ENCODE results near the gene LMO1. TPM values are rescaled to one million over a fixed set of nuclear protein-coding genes. Genes with fewer than 3 reads are reported as not detected.
A peak's percentile ranks its signal among the peaks of the same experiment; 100 is the strongest.

The LMO1 gene
- total and polyA plus RNA-seq, 4 donors, result 1.8 to 8.7 (median 5.1) TPM

DNA sequence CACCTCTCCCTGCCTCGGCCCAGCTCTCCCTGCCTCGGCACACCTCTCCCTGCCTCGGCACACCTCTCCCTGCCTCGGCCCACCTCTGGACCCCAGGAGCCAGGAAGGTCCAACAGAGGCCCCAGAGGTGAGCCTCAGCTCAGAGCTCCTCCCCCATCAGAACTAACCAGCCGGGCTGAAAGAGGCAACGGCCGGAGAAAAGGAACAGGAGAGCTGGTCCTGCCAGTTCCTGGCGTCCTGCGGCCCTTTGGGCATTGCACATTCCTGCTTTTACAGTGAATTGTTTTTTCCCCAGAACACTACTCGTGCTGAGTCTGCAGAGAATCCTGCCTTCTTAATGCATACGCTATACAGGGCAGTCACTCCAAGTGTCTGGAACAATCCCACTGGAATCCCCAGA lies 45.8 kb downstream of the LMO1 start:
- peaks cover 22% of the 10 kb centered on the region for H3K4me1 ChIP-seq (ENCODE audit: control insufficient read depth, insufficient read depth, low read length)
- WGBS (ENCODE audit: insufficient coverage), result 71% methylated on average over 9 of the region's 11 CpGs
- no peak overlapping the region for H3K4me3 ChIP-seq (ENCODE audit: low read depth, low read length)

DNA sequence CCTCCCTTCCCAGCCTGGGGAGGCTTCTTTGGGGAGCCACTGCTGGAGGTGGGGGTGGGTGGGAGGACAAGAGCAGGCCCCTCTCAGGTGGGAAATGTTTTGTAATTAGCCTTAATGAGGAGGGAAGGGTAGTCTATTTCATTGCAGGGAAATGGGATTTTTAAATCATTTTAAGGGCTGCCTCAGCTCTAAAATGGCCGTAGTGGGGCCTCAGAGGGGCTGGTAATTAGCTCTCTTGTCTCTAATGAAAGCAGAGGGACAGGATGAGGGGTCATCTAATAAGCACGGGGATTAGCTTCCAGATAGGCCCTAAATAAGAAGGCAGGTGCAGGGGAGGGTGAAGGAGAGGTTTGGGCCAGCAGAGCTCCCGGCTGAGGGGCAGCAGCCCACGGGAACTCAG lies 46.5 kb downstream of the LMO1 start:
- H3K36me3 ChIP-seq (ENCODE audit: control insufficient read depth, insufficient read depth, low read length), result no peaks in the 10 kb centered on the region
- 56% methylated on average over 2 of the region's 4 CpGs for WGBS (ENCODE audit: insufficient coverage)
- H3K27ac ChIP-seq (ENCODE audit: low read depth, low read length), result no peak overlapping the region
- H3K4me3 ChIP-seq (ENCODE audit: low read depth, low read length), result no peak overlapping the region
- H3K4me1 ChIP-seq (ENCODE audit: control insufficient read depth, insufficient read depth, low read length), result peaks cover 18% of the 10 kb centered on the region
- peak in 1 of 6 donors; percentile 51 for DNase-seq (ENCODE audit: low read depth in 4 of 6, low spot score in 6 of 6)
- H3K27me3 ChIP-seq (ENCODE audit: control insufficient read depth, insufficient read depth, low read length), result no peaks in the 10 kb centered on the region
- H3K9me3 ChIP-seq (ENCODE audit: control insufficient read depth, insufficient read depth, low read length), result no peaks in the 10 kb centered on the region

More for the DNA sequence above, 45.8 kb downstream of the LMO1 start:
- no peaks in the 10 kb centered on the region for H3K9me3 ChIP-seq (ENCODE audit: control insufficient read depth, insufficient read depth, low read length)
- H3K36me3 ChIP-seq (ENCODE audit: control insufficient read depth, insufficient read depth, low read length), result no peaks in the 10 kb centered on the region
- H3K27ac ChIP-seq (ENCODE audit: low read depth, low read length), result no peak overlapping the region
- no peaks in the 10 kb centered on the region for H3K27me3 ChIP-seq (ENCODE audit: control insufficient read depth, insufficient read depth, low read length)
- DNase-seq (ENCODE audit: low read depth in 4 of 6, low spot score in 6 of 6), result no peak

DNA sequence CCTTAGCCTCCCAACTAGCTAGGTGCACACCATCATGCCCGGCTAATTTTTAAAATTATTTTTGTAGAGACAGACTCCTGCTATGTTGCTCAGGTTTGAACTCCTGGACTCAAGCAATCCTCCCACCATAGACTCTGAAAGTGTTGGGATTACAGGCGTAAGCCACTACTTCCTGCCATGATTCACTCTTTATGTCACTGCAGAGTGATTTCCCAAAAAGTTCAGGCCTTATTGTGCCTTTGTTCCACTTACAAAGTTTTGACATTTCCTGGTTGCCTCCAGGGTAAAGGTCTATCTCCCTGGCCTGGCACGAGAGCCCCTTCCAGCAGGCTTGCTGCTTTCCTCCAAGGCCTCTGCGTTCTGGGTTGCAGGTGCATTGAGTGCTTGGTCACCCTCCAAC lies 50.3 kb downstream of the LMO1 start:
- Histone ChIP-seq H3K9me3 (ENCODE audit: control insufficient read depth, insufficient read depth, low read length) (no peaks in the 10 kb centered on the region), H3K36me3 (ENCODE audit: control insufficient read depth, insufficient read depth, low read length) (no peaks in the 10 kb centered on the region), H3K4me3 (ENCODE audit: low read depth, low read length) (no peak overlapping the region), H3K27ac (ENCODE audit: low read depth, low read length) (no peak overlapping the region), H3K27me3 (ENCODE audit: control insufficient read depth, insufficient read depth, low read length) (no peaks in the 10 kb centered on the region), H3K4me1 (ENCODE audit: control insufficient read depth, insufficient read depth, low read length) (peaks cover 14% of the 10 kb centered on the region)
- 85% methylated on average over 3 of the region's 4 CpGs for WGBS (ENCODE audit: insufficient coverage)
- no peak for DNase-seq (ENCODE audit: low read depth in 4 of 6, low spot score in 6 of 6)

DNA sequence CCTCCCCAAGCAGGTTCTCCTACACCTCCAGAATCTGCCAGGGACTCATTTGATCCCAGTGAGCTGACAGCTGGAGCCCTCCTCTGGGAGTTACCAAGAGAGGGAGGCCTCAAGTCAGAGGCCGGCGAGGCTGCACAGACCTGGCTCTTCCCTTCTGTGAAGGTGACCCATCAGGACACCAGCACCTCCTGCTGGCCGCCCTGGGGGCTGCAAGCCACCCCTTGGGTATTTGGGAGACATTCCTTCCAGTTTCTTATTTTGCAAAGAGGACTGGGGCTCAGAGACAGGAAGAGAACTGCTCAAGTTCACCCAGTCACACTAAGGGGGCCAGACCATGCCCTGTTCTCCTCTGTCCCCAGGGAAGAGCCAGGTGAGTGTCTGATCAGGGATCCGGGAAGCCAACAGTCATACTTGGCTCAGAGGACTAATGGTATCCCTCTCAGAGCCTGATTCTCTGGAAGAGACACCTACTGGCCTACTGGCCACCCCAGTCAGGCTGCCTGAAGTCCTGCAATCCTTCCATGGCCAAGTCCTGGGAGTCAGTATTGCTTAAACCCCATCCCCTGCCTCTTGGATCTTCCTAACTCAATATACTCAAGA lies 54.4 kb downstream of the LMO1 start:
- Histone ChIP-seq H3K4me1 (ENCODE audit: control insufficient read depth, insufficient read depth, low read length) (peaks cover 21% of the 10 kb centered on the region), H3K27me3 (ENCODE audit: control insufficient read depth, insufficient read depth, low read length) (peaks cover 3% of the 10 kb centered on the region), H3K27ac (ENCODE audit: low read depth, low read length) (no peak overlapping the region), H3K9me3 (ENCODE audit: control insufficient read depth, insufficient read depth, low read length) (no peaks in the 10 kb centered on the region), H3K36me3 (ENCODE audit: control insufficient read depth, insufficient read depth, low read length) (no peaks in the 10 kb centered on the region), H3K4me3 (ENCODE audit: low read depth, low read length) (no peak overlapping the region)
- no peak for DNase-seq (ENCODE audit: low read depth in 4 of 6, low spot score in 6 of 6)
- WGBS (ENCODE audit: insufficient coverage), result 59% methylated on average over 2 of the region's 4 CpGs

DNA sequence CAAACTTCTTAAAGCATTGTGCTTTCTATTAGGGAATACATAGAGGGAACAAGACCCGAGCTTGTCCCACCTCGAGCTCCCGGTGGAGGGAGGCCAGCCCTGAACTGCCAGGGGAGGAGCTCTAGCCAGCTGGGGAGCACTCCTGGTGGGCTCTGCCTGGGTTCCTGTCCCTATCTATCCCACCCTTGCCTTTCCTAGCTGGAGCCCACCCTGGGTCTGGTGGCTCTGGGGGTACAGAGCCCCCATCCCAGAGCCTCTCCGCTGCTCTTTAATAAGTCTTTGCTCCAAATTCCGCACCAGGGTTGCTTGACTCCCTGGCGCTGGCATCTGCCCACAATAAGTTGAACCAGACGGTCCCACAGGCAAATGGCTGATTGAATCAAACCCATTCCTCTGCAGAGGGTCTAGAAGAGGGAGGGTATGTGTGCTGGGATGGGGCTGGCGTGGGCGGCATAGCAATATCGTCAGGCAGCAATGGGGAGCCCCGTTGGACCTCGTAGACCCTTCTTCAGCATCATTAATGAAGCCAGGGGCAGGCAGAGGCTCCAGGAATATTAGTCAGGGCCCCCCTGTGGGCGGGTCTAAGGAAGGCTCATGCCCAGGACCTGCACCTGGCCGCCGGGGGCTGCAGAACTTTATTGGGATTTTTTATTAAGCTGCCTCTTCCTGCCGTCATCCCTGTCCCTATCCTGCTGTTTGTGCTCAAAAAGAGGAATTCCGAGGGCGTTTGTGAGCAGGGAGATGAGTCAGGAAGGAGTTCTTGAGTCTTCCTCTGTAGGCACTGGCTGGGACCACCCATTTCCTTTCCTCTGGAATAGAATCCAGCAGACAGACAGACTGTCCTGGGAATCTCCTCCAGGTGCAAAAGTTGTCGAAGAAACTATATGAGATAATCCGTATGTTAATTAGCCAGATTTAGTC lies 56.3 kb downstream of the LMO1 start:
- 24% methylated on average over 14 of the region's 20 CpGs for WGBS (ENCODE audit: insufficient coverage)
- Histone ChIP-seq H3K4me3 (ENCODE audit: low read depth, low read length) (peak overlapping the region; percentile 9), H3K4me1 (ENCODE audit: control insufficient read depth, insufficient read depth, low read length) (peaks cover 26% of the 10 kb centered on the region), H3K27me3 (ENCODE audit: control insufficient read depth, insufficient read depth, low read length) (peaks cover 3% of the 10 kb centered on the region), H3K27ac (ENCODE audit: low read depth, low read length) (peak overlapping the region; percentile 69), H3K36me3 (ENCODE audit: control insufficient read depth, insufficient read depth, low read length) (no peaks in the 10 kb centered on the region), H3K9me3 (ENCODE audit: control insufficient read depth, insufficient read depth, low read length) (no peaks in the 10 kb centered on the region)
- DNase-seq (ENCODE audit: low read depth in 4 of 6, low spot score in 6 of 6), result peak in 2 of 6 donors; percentile 48 to 52

DNA sequence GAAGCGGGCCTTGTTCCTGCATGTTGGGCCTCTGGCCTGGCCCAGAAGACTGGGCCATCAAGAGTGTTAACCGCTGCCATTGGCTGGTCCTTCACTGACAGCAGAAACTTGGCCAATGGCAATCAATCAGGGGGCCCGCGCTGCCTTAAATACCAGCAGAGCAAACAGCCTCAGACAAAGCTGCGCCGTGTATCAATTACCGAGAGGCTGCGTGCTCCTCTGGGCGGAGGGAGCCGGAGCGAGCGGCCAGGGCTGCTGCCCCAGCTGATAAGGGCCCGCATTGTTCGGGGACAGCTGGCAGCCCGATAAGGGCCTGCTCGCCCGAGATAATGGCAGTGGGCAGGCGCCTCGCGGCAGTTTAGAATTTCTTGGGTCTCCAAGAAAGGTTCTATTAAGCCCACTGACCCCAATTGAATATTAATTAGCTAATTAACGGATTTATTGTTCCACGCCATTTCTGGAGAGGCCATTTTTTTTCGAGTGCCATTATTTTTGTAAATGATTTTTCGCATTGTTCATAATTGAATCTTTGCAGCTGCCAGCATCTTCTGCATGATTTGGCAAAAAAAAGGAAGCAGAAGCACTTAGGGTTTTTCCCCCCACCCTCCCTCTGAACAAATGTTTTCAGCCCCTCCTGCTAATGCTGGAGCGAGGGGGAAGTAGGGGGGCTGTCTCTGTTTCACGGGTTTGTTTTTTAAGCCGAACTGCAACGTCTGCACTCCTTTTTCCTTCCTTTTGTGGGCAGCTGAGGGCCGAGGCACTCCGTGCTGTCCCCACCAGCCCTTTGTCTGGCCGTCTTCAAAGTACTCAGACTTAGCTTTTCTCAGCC lies 57.2 kb downstream of the LMO1 start:
- 12% methylated on average over 19 of the region's 31 CpGs for WGBS (ENCODE audit: insufficient coverage)
- Histone ChIP-seq H3K4me1 (ENCODE audit: control insufficient read depth, insufficient read depth, low read length) (peaks cover 31% of the 10 kb centered on the region), H3K27me3 (ENCODE audit: control insufficient read depth, insufficient read depth, low read length) (peaks cover 3% of the 10 kb centered on the region), H3K36me3 (ENCODE audit: control insufficient read depth, insufficient read depth, low read length) (no peaks in the 10 kb centered on the region), H3K9me3 (ENCODE audit: control insufficient read depth, insufficient read depth, low read length) (no peaks in the 10 kb centered on the region), H3K27ac (ENCODE audit: low read depth, low read length) (peak overlapping the region; percentile 69), H3K4me3 (ENCODE audit: low read depth, low read length) (peak overlapping the region; percentile 16)
- DNase-seq (ENCODE audit: low read depth in 4 of 6, low spot score in 6 of 6), result peak; percentile 57 to 94 (median 67)

DNA sequence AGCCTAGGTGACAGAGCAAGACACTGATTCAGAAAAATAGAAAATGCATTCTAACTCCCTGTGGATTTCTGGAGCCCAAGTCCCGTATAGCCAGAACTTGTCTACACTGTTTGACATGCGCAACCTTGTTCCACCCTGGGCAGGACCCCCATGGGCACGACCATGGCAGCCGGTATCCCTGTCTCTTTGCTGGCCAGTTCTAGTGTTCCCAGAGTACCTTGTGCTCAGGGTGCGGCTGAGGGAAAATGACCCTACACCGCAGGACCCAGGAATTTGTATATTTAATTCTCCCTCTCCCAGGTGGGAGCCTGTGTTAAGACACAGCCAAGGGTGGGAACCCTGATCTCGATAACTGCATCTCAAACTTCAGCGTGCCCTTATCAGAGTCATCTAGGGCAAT lies 58.1 kb downstream of the LMO1 start:
- no peaks in the 10 kb centered on the region for H3K36me3 ChIP-seq (ENCODE audit: control insufficient read depth, insufficient read depth, low read length)
- H3K9me3 ChIP-seq (ENCODE audit: control insufficient read depth, insufficient read depth, low read length), result no peaks in the 10 kb centered on the region
- DNase-seq (ENCODE audit: low read depth in 4 of 6, low spot score in 6 of 6), result no peak
- no peak overlapping the region for H3K4me3 ChIP-seq (ENCODE audit: low read depth, low read length)
- peak overlapping the region; percentile 43 for H3K27ac ChIP-seq (ENCODE audit: low read depth, low read length)
- WGBS (ENCODE audit: insufficient coverage), result 88% methylated on average over 7 of the region's 8 CpGs
- peaks cover 3% of the 10 kb centered on the region for H3K27me3 ChIP-seq (ENCODE audit: control insufficient read depth, insufficient read depth, low read length)
- H3K4me1 ChIP-seq (ENCODE audit: control insufficient read depth, insufficient read depth, low read length), result peaks cover 32% of the 10 kb centered on the region

DNA sequence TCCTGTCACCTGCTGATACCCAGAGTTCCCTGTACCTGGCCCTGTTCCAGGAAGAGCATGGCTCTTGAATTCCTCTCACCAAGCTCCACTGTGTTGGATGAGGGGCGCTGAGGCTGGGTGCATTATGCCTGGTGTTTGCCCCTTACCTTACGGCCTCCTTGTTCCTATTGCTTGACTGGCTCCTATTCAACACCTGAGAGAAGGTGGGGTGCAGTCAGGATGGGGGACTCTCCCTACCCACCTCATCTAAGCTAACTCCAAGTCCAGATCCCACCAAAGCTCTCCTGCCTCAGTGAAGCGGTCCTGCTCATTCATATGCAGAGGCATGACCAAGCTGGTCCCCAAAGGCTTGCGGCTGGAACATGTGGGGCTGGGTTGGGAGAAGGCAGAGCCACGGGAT lies 59.1 kb downstream of the LMO1 start:
- 95% methylated on average over 3 of the region's 5 CpGs for WGBS (ENCODE audit: insufficient coverage)
- Histone ChIP-seq H3K4me3 (ENCODE audit: low read depth, low read length) (no peak overlapping the region), H3K36me3 (ENCODE audit: control insufficient read depth, insufficient read depth, low read length) (no peaks in the 10 kb centered on the region), H3K9me3 (ENCODE audit: control insufficient read depth, insufficient read depth, low read length) (no peaks in the 10 kb centered on the region), H3K27ac (ENCODE audit: low read depth, low read length) (no peak overlapping the region), H3K27me3 (ENCODE audit: control insufficient read depth, insufficient read depth, low read length) (peaks cover 3% of the 10 kb centered on the region), H3K4me1 (ENCODE audit: control insufficient read depth, insufficient read depth, low read length) (peaks cover 32% of the 10 kb centered on the region)
- no peak for DNase-seq (ENCODE audit: low read depth in 4 of 6, low spot score in 6 of 6)

DNA sequence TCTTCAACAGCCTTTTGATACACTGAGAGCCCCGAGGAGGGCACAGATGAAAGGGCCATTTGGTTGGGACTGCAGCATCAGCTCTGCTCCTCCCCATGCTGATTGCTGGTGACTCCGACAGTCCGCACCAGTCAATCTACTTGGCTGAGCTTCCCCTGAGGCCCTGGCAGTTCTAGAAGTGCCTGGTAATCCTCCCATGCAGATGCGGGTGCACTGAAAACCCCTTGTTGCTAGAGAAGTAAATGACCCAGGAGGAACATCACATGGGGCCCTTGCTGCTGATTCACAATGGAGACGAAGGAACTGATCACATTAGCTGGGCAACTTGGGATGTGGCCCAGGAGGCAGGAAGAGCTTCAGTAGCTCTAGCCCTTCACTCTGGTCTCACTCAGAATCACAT lies 59.7 kb downstream of the LMO1 start:
- no peak overlapping the region for H3K27ac ChIP-seq (ENCODE audit: low read depth, low read length)
- peaks cover 32% of the 10 kb centered on the region for H3K4me1 ChIP-seq (ENCODE audit: control insufficient read depth, insufficient read depth, low read length)
- WGBS (ENCODE audit: insufficient coverage), result 75% methylated on average over 5 of the region's 5 CpGs
- H3K9me3 ChIP-seq (ENCODE audit: control insufficient read depth, insufficient read depth, low read length), result no peaks in the 10 kb centered on the region
- H3K27me3 ChIP-seq (ENCODE audit: control insufficient read depth, insufficient read depth, low read length), result peaks cover 3% of the 10 kb centered on the region
- no peak overlapping the region for H3K4me3 ChIP-seq (ENCODE audit: low read depth, low read length)
- no peaks in the 10 kb centered on the region for H3K36me3 ChIP-seq (ENCODE audit: control insufficient read depth, insufficient read depth, low read length)
- DNase-seq (ENCODE audit: low read depth in 4 of 6, low spot score in 6 of 6), result no peak

Measured in spinal cord (tissue), 10 donors.